NCI-H524 treated with DMSO at 0.1 percent for 48 hours (cell line): ENCODE measurements around the gene CCBE1.
"Not testable (repeated sequence)": the region's sequence is repeated elsewhere in the genome, so short reads cannot be mapped to it uniquely, and the experiment has no call there.

Experiments used
- DNase-seq: peaks from one replicate; lab custom pipeline; 2025; lab: John Stamatoyannopoulos, UW

CCBE1 gene

GRCh38 chr18:59655676-59656075 lies 41.5 kb downstream of the CCBE1 start:
- no peak for DNase-seq

DNA sequence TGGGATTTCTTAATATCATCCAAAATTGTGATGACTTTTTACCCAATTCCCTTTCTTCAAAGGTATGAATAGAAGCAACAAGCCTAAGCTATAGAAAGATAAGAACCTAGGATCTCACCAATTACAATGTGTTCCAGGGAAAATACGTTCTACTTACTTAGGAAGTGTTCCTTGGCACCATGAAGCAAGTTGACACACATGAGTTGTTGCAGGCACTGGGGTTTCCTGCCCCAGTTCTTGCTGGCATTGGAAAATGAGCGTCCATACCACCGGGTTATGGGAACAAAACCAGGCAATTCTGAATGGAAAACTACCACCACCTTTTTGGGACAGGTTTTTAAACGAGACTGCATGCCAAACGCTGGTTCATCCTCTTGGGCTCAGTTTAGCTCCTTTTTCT lies 46.2 kb downstream of the CCBE1 start:
- DNase-seq = no peak

DNA sequence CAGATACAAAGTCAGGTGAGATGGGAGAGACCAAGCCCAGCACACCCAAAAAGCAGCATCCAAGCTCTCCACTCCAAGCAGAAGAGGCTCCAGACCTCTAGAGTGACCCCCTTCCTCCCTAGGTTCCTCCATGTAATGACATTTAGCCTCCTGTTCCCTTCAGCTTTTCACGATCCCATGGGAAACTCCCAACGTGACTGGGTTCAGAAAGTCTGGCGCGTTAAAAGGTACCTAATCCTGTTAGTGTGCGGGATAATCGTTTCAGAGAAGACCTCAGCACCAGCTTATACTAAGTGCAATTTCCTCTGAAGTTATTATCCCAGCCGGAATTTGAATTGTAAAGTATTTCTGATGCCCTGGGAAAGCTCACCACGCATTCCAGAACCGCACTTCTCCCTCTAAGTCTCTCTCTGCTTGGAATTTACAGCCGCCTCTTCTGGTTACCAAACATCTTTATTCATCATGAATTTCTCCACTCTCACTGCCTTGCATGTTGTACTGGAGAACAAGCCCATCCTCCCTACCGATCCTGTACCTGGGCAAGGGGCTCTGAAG lies 46.9 kb downstream of the CCBE1 start:
- no peak for DNase-seq

GRCh38 chr18:59649591-59649990 lies 47.6 kb downstream of the CCBE1 start:
- DNase-seq = no peak

DNA sequence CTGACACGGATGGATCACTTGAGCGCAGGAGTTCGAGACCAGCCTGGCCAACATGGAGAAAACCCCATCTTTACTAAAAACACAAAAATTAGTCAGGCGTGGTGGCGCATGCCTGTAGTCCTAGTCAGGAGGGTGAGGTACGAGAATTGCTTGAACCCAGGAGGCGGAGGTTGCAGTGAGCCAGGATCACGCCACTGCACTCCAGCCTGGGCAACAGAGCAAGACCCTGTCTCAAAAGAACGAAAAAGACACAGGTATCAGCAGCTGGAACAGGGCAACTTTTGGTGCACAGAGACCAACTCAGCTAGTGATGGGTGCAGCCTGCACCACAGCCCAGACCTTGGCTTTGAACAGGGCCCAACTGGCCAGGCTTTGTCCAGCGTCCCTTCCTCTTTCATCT lies 48.8 kb downstream of the CCBE1 start:
- not testable (repeated sequence) for DNase-seq

GRCh38 chr18:59646963-59647307 lies 50.3 kb downstream of the CCBE1 start:
- no peak for DNase-seq

DNA sequence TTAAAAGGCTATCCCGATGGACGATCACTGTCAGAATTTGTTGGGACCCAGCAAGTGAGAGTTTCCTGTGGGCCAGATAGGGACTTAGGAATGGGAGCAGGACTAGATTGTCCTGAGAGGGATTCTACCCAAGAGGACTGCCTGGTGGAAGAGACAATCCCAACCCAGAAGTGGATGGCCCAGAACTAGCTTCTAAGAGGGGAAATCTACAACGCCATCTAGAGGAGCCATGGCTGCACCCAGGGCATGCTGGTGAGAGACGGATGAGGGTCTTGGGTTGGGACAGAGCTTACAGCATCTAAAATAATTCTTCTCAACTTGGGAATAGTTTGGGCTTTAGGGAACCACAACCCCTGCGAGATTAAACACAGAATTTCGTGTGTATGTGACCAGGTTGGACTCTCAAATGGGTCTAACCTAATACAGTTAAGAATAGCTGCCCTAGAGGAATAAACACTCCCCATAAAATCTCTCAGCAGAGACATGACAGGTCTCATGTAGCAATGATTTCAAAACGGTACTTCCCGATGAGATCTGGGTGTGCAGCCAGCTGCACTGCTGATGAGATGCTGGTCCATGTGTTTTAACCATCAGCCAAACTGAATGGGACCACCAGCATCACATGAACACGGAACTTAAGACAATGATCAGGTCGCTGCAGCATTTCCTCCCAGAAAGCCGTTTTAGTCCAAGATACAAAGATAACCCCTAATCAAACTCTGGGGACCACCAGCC lies 50.8 kb downstream of the CCBE1 start:
- no peak for DNase-seq

- DNase-seq = no peak
These were observed 53.5 kb downstream of the CCBE1 start for GRCh38 chr18:59643740-59644139.

- DNase-seq = no peak
These were observed 56.5 kb downstream of the CCBE1 start for GRCh38 chr18:59640721-59641120.

DNA sequence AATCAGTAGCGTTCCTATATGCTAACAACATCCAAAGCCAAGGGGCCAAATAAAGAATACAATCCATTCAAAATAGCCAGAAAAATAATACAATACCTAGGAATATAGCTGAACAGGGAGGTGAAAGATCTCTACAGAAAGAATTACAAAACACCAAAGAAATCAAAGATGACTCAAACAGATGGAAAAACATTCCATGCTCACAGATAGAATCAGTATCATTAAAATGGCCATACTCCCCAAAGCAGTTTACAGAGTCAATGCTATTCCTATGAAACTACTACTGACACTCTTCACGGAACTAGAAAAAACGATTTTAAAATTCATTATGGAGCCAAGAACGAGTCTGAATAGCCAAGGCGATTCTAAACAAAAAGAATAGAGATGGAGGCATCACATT lies 57.4 kb downstream of the CCBE1 start:
- no peak for DNase-seq

GRCh38 chr18:59639136-59639535 lies 58.1 kb downstream of the CCBE1 start:
- DNase-seq = no peak

GRCh38 chr18:59633961-59634485 lies 63.2 kb downstream of the CCBE1 start:
- DNase-seq = no peak

GRCh38 chr18:59633317-59633716 lies 63.9 kb downstream of the CCBE1 start:
- no peak for DNase-seq

DNA sequence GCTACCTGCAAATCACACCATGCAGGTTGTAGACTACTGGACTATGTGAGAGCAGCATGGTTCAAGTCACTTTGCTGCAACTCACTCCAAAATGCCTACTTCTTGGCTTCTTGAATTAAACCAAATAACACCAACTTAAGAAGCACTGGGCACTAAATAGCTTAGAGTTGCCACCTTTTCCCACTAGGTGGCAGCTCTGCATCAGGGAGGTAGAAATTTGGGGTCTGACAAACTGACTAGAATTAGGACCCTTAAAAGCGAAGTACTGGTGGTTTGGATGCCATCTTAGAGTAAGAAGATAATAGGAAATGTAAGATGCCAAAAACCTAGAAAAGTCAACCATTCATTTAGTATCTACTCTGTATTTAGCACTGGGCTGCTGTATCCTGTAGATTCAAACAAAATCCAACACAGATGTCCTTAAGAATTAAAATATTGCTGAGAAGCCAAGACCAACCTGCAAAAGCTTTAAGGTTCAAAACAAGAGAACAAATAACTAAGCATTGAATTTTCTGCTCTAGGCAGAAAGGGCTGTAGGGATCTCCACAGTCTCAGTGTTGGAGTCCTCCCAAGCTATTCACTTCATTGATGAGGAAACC lies 65.5 kb downstream of the CCBE1 start:
- DNase-seq = no peak

GRCh38 chr18:59629894-59630293 lies 67.3 kb downstream of the CCBE1 start:
- no peak for DNase-seq

GRCh38 chr18:59628995-59629394 lies 68.2 kb downstream of the CCBE1 start:
- DNase-seq = no peak

DNA sequence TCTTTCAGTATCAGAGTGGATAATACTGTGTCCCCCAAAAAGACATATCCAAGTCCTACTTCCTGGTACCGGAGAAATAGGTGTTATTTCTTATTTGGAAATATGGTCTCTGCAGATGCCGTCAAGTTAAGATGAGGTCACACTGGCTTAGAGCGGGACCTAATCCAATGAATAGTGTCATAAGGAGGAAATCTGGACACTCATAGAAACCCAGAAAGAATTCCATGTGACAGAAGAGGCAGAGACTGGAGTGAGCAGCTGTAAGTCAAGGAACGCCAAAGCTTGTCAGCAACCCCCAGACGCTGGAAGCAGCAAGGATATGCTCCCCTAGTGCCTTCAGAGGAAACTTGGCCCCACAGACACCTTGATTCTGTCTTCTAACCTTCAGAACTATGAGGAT lies 69.8 kb downstream of the CCBE1 start:
- DNase-seq = no peak

- DNase-seq = no peak
These were observed 72.9 kb downstream of the CCBE1 start for GRCh38 chr18:59624369-59624765.

DNA sequence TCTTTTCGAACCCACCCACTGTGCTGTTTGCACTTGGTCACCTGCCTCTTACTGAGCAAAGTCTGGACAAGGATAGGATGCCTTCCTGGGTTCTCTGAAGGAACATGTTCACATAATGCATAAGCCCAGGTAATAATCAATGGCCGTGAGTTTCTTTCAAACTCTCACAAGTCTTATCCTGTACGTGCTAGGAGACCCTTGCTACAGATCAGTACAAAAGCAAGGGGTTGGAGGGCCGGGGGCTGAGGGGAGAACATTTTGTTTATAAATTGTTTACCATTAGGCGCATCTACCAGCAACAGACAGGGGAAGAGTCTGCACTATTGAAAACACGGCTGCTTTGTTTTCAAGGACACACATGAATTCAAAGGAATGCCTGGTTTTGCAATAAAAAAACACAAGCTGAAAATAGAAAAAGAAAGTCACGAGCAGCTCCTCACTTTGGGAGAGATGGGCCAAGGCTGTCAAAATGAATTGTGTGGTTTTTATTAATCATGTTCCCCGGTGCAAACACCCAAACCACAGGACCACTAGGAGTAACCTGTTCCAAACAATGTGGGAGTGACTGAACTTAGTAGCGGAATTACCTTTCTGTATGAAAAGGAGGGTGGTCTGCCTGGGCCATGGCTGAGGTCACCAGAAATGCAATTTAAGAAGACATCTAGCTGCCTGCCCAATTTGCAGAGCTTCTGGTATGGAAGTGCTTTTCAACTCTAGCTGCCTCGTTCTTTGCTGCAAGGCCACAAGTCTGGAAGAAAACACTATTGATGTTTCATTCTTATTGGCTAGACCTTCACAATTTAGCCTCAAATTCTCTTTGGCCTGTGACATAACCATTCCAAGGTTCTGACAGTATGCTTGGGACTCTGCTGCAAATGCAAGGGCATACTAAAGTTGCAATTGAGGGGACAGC lies 73.5 kb downstream of the CCBE1 start:
- DNase-seq = no peak

GRCh38 chr18:59621027-59621426 lies 76.2 kb downstream of the CCBE1 start:
- DNase-seq = no peak

GRCh38 chr18:59620381-59620780 lies 76.8 kb downstream of the CCBE1 start:
- DNase-seq = no peak

- DNase-seq = no peak
These were observed 77.4 kb downstream of the CCBE1 start for GRCh38 chr18:59619816-59620215.
